GM23338 (cell line): ENCODE measurements around the gene MMP24OS. TPM values are rescaled to one million over a fixed set of nuclear protein-coding genes. Genes with fewer than 3 reads are reported as not detected.

Source experiments
- ATAC-seq: fragments of 200-7000 bp; cut with Tn5 transposase; 3 replicates; pipeline ENCODE4 v1.9.1; 2020
- DNase-seq: peaks from one replicate; pipeline ENCODE4 v3.0.0-alpha.2; 2015; ENCODE audit warnings: low spot score
- H2AFZ ChIP-seq: fragments of 200-600 bp; sonication (generic); 2 replicates; pipeline ENCODE4 v1.8.0; 2016; ENCODE audit warnings: antibody characterized with exemption, mild to moderate bottlenecking, moderate library complexity
- H3F3A ChIP-seq: fragments of 200-600 bp; sonication (generic); replicated peaks from 2 replicates; pipeline ENCODE4 v1.8.0; 2017; ENCODE audit warnings: antibody characterized with exemption, mixed run types, low read depth
- H3K27ac ChIP-seq: fragments of 200-600 bp; sonication (generic); 2 replicates; pipeline ENCODE4 v1.6.1; 2016; ENCODE audit warnings: low read depth
- H3K27me3 ChIP-seq: fragments of 200-600 bp; sonication (generic); 2 replicates; pipeline ENCODE4 v1.8.0; 2016; ENCODE audit warnings: mild to moderate bottlenecking, mixed run types, moderate library complexity; ENCODE audit not compliant: insufficient read depth
- H3K36me3 ChIP-seq: fragments of 200-600 bp; sonication (generic); 2 replicates; pipeline ENCODE4 v1.8.0; 2016; ENCODE audit warnings: mild to moderate bottlenecking; ENCODE audit not compliant: insufficient read depth
- H3K4me1 ChIP-seq: fragments of 200-600 bp; sonication (generic); 2 replicates; pipeline ENCODE4 v1.8.0; 2016; ENCODE audit warnings: mild to moderate bottlenecking, moderate library complexity; ENCODE audit not compliant: insufficient read depth
- H3K4me2 ChIP-seq: fragments of 200-600 bp; sonication (generic); 2 replicates; pipeline ENCODE4 v1.7.1; 2017; ENCODE audit warnings: mixed run types
- H3K4me3 ChIP-seq: fragments of 200-600 bp; sonication (generic); 2 replicates; pipeline ENCODE4 v1.6.1; 2016; ENCODE audit warnings: mixed run types
- H3K79me2 ChIP-seq: fragments of 200-600 bp; sonication (generic); replicated peaks from 2 replicates; pipeline ENCODE4 v1.8.0; 2017; ENCODE audit warnings: mild to moderate bottlenecking; ENCODE audit not compliant: insufficient read depth
- H3K9me2 ChIP-seq: fragments of 200-600 bp; sonication (generic); 2 replicates; pipeline ENCODE4 v1.8.0; 2017; ENCODE audit not compliant: insufficient read depth
- H4K20me1 ChIP-seq: fragments of 200-600 bp; sonication (generic); replicated peaks from 2 replicates; pipeline ENCODE4 v1.8.0; 2017; ENCODE audit warnings: mild to moderate bottlenecking; ENCODE audit not compliant: insufficient read depth
- H3K27ac Mint-ChIP-seq: 2 replicates; pipeline ENCODE4 v1.8.0; 2020; ENCODE audit warnings: inconsistent platforms, mild to moderate bottlenecking, moderate library complexity, mixed read lengths
- H3K27me3 Mint-ChIP-seq: 3 replicates; pipeline ENCODE4 v1.8.0; 2022; ENCODE audit warnings: low read depth, mild to moderate bottlenecking, moderate library complexity, mixed read lengths, inconsistent platforms; ENCODE audit not compliant: insufficient read depth, poor library complexity
- H3K36me3 Mint-ChIP-seq: 3 replicates; pipeline ENCODE4 v1.8.0; 2021; ENCODE audit warnings: low read depth, mild to moderate bottlenecking, inconsistent platforms, moderate library complexity, mixed read lengths
- H3K4me1 Mint-ChIP-seq: 3 replicates; pipeline ENCODE4 v1.8.0; 2020; ENCODE audit warnings: mild to moderate bottlenecking, inconsistent platforms, mixed read lengths
- H3K4me3 Mint-ChIP-seq: 3 replicates; pipeline ENCODE4 v1.8.0; 2021; ENCODE audit warnings: moderate library complexity, mild to moderate bottlenecking, inconsistent platforms, mixed read lengths
- H3K9me3 Mint-ChIP-seq: 3 replicates; pipeline ENCODE4 v1.8.0; 2020; ENCODE audit warnings: moderate library complexity, mild to moderate bottlenecking, inconsistent platforms, mixed read lengths
- CREB1 ChIP-seq: fragments of 250-450 bp; sonication (Bioruptor Pico); IDR thresholded peaks from 2 replicates; pipeline ENCODE4 v1.5.0; 2020; ENCODE audit warnings: low read depth, mild to moderate bottlenecking, moderate library complexity
- CTCF ChIP-seq, 2 experiments: fragments of 200-600 bp in 1 of 2; sonication (generic) in 1 of 2; conservative IDR thresholded peaks; 2 replicates each; pipeline versions ENCODE4 v1.5.1 to v1.6.1; 2016 to 2017; ENCODE audit warnings: antibody characterized with exemption in 2 of 2, low read depth in 2 of 2, mild to moderate bottlenecking in 2 of 2, moderate library complexity in 1 of 2
- EZH2phosphoT487 ChIP-seq: fragments of 200-600 bp; sonication (generic); IDR thresholded peaks from one replicate; pipeline ENCODE4 v1.8.1; 2018; ENCODE audit warnings: antibody characterized with exemption; ENCODE audit not compliant: unreplicated experiment
- JUNB ChIP-seq: IDR thresholded peaks from one replicate; pipeline ENCODE4 v1.6.1; 2016; ENCODE audit warnings: antibody characterized with exemption; ENCODE audit not compliant: unreplicated experiment
- NANOG ChIP-seq: IDR thresholded peaks from 2 replicates; pipeline ENCODE4 v1.6.1; 2016; ENCODE audit warnings: antibody characterized with exemption, borderline replicate concordance
- POLR2AphosphoS5 ChIP-seq: IDR thresholded peaks from 2 replicates; pipeline ENCODE4 v1.6.1; 2016; ENCODE audit warnings: antibody characterized with exemption, low read depth
- REST ChIP-seq: IDR thresholded peaks from one replicate; pipeline ENCODE4 v1.6.1; 2018; ENCODE audit warnings: antibody characterized with exemption; ENCODE audit not compliant: unreplicated experiment
- ZNF114 ChIP-seq: fragments of 250-450 bp; sonication (Bioruptor Pico); IDR thresholded peaks from 2 replicates; pipeline ENCODE4 v1.5.0; 2020; ENCODE audit warnings: mild to moderate bottlenecking, moderate library complexity
- ZNF331 ChIP-seq: fragments of 250-450 bp; sonication (Bioruptor Pico); IDR thresholded peaks from 2 replicates; pipeline ENCODE4 v1.5.0; 2020; ENCODE audit warnings: low read depth, mild to moderate bottlenecking, moderate library complexity
- ZNF462 ChIP-seq: fragments of 250-450 bp; sonication (Bioruptor Pico); IDR thresholded peaks from 2 replicates; pipeline ENCODE4 v1.5.0; 2020; ENCODE audit warnings: mild to moderate bottlenecking, moderate library complexity
- polyA plus RNA-seq: library from polyadenylated mRNA; unstranded; fragments of >200 nt; fragmentation: Nextera tagmentation; extraction: Ambion mirVana; gene quantifications from 2 replicates; pipeline ENCODE4 v1.2.1, GENCODE V29; 2016
- total RNA-seq: library from RNA; depleted of rRNA; stranded (reverse); fragments of >200 nt; shearing (Covaris generic); gene quantifications from 2 replicates; pipeline ENCODE4 v1.2.3, GENCODE V29; 2014

MMP24OS gene
- total and polyA plus RNA-seq, 2 experiments from 2014 or later: 10.5 to 25.4 TPM

GRCh38 chr20:35238170-35238569, 39.8 kb downstream of the MMP24OS start (continued):
- no peak for TF ChIP-seq ZNF462 (CRISPR knock-in tag)
- TF ChIP-seq CTCF (conservative IDR thresholded peaks at IDR 0.05; ENCODE audit: low read depth in 2 of 2): no peak

- no peak overlapping the region for H3K27ac ChIP-seq
- H3K79me2 ChIP-seq: no peaks in the 10 kb centered on the region
- no peak overlapping the region for H3K4me3 Mint-ChIP-seq
- TF ChIP-seq ZNF114 (CRISPR knock-in tag) (no peak), CTCF (conservative IDR thresholded peaks at IDR 0.05; ENCODE audit: low read depth in 2 of 2) (no peak), JUNB (no peak), CREB1 (CRISPR knock-in tag) (no peak), ZNF331 (no peak), REST (no peak), POLR2AphosphoS5 (no peak), NANOG (no peak), EZH2phosphoT487 (no peak)
Observed at GRCh38 chr20:35237486-35237885, 40.4 kb downstream of the MMP24OS start.

More at GRCh38 chr20:35237486-35237885, 40.4 kb downstream of the MMP24OS start:
- Mint-ChIP-seq H3K4me1 (peaks cover 10% of the 10 kb centered on the region; the same call in 2 of the 3 replicates), H3K9me3 (no peaks in the 10 kb centered on the region), H3K36me3 (no peaks in the 10 kb centered on the region), H3K27ac (no peak overlapping the region), H3K27me3 (peaks cover 6% of the 10 kb centered on the region)
- DNase-seq (no peak), ATAC-seq (no peak)
- H3K4me2 ChIP-seq: no peak overlapping the region
- H3K36me3 ChIP-seq: no peaks in the 10 kb centered on the region
- no peaks in the 10 kb centered on the region for H4K20me1 ChIP-seq
- no peaks in the 10 kb centered on the region for H3F3A ChIP-seq
- no peaks in the 10 kb centered on the region for H3K9me2 ChIP-seq
- peaks cover 8% of the 10 kb centered on the region for H3K4me1 ChIP-seq
- H2AFZ ChIP-seq: no peak overlapping the region
- no peaks in the 10 kb centered on the region for H3K27me3 ChIP-seq
- H3K4me3 ChIP-seq: no peak overlapping the region
